Measurements from ENCODE around the gene ANKRD13C.

DNA sequence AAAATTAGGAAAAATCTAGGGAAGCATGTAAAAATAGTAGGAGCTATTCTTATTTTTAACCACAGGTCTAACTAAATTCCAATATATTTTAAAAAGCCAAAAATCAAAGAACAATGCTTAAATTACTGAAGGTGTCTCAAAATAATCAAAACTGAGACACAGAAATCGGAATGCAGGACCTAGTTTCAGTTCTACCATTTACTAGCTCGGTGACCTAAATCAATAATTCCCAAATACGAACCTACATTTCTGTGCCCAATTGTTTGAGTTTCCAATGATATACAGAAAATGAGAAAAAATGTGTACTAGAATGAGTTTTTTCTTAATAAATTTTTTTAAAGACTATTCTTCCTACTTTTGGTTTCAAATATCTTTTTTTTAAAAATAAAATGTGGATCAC lies 37.4 kb downstream of the ANKRD13C start:
- TF ChIP-seq EZH2phosphoT487 (IDR thresholded peaks at IDR 0.05; ENCODE audit: low read length) (no peak), EZH2 (optimal IDR thresholded peaks at IDR 0.05; ENCODE audit: low read depth, low read length) (no peak)
- TF ChIP-seq, protein P1, sequence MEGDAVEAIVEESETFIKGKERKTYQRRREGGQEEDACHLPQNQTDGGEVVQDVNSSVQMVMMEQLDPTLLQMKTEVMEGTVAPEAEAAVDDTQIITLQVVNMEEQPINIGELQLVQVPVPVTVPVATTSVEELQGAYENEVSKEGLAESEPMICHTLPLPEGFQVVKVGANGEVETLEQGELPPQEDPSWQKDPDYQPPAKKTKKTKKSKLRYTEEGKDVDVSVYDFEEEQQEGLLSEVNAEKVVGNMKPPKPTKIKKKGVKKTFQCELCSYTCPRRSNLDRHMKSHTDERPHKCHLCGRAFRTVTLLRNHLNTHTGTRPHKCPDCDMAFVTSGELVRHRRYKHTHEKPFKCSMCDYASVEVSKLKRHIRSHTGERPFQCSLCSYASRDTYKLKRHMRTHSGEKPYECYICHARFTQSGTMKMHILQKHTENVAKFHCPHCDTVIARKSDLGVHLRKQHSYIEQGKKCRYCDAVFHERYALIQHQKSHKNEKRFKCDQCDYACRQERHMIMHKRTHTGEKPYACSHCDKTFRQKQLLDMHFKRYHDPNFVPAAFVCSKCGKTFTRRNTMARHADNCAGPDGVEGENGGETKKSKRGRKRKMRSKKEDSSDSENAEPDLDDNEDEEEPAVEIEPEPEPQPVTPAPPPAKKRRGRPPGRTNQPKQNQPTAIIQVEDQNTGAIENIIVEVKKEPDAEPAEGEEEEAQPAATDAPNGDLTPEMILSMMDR (IDR thresholded peaks at IDR 0.05; ENCODE audit: low read length), result no peak

Data from MM.1S (cell line).